ENCODE results near the gene GHITM. TPM values are rescaled to one million over a fixed set of nuclear protein-coding genes. Genes with fewer than 3 reads are reported as not detected.
"Not testable (repeated sequence)": the region's sequence is repeated elsewhere in the genome, so short reads cannot be mapped to it uniquely, and the experiment has no call there.

GHITM gene
- total and polyA plus RNA-seq, 2 of the 4 experiments (the other 2 are of a cell fraction) = 103 to 185 TPM

GRCh38 chr10:84168382-84168781, 29.1 kb downstream of the GHITM start:
- H4K8ac ChIP-seq (ENCODE audit: low read depth in 2 of 2, low read length in 2 of 2); H2AK9ac ChIP-seq (replicated peaks; ENCODE audit: low read depth, low read length, poor library complexity); H2AFZ ChIP-seq (replicated peaks; ENCODE audit: low read length, poor library complexity); ATAC-seq (ENCODE audit: low read depth); H2AK5ac ChIP-seq (ENCODE audit: low read depth, low read length); H3K56ac ChIP-seq (ENCODE audit: extremely low read depth, insufficient read depth, low read length); H3K9me1 ChIP-seq (ENCODE audit: insufficient read depth, low read length); H2BK120ac ChIP-seq (ENCODE audit: low read depth, low read length); H3K14ac ChIP-seq (replicated peaks; ENCODE audit: low read depth, low read length); CTCF ChIA-PET; H3K27me3 ChIP-seq (ENCODE audit: control insufficient read depth, insufficient read depth, low read length); H3K23ac ChIP-seq (ENCODE audit: low read depth, low read length); H3K27ac ChIP-seq (ENCODE audit: insufficient read depth, low read length); DNase-seq; in situ Hi-C loops (cut with MboI; ENCODE audit: low sequenced_read_pairs); H2BK5ac ChIP-seq (ENCODE audit: low read depth, low read length, poor library complexity, severe bottlenecking); H3K9ac ChIP-seq (ENCODE audit: low read depth, low read length); H3K36me3 ChIP-seq (ENCODE audit: control insufficient read depth, insufficient read depth, low read length); H3K4me1 ChIP-seq (ENCODE audit: control insufficient read depth, insufficient read depth, low read length); H3K4me3 ChIP-seq (ENCODE audit: insufficient read depth, low read depth, low read length); H4K91ac ChIP-seq (ENCODE audit: insufficient read depth, low read depth, low read length); H3K18ac ChIP-seq (ENCODE audit: low read depth, low read length); H2BK20ac ChIP-seq (ENCODE audit: low read depth, low read length); POLR2A ChIA-PET (ENCODE audit: unreplicated experiment); H3K4me2 ChIP-seq (ENCODE audit: low read depth, low read length); intact Hi-C loops (cut with micrococcal nuclease); BruUV-seq (replicated peaks); dilution Hi-C loops (cut with HindIII; ENCODE audit: low sequenced_read_pairs, unreplicated experiment); H3K4ac ChIP-seq (ENCODE audit: low read depth, low read length); H4K5ac ChIP-seq (ENCODE audit: low read depth, low read length); H3K79me1 ChIP-seq (ENCODE audit: low read depth in 1 of 2, low read length in 2 of 2); H4K20me1 ChIP-seq (ENCODE audit: insufficient read depth, low read length); H3K9me3 ChIP-seq (ENCODE audit: control insufficient read depth, insufficient read depth, low read length); H2BK15ac ChIP-seq (ENCODE audit: low read depth, low read length): not testable (repeated sequence)
- WGBS, 2 experiments (ENCODE audit: extremely low coverage in 2 of 2, insufficient read length in 1 of 2) = no CpG with 5 or more reads among the region's 10 CpGs

DNA sequence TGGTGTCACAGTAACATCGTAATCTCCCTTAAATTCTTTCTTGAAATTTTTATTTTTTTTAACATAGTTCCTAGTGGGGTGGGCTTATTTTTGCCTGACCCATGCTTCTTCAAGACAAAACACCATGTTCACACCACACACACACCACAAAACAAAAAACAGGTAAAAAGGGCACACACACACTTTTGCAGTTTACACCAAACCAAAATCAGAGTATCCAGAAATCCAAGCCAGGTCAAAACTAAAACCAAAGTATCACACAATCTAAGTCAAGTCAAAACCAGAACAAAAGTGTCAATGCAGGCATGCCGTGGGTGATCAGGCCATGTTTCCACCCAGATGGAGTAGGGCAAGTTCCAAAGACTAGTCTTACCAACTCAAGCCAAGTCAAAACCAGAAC, 31.9 kb downstream of the GHITM start:
- H4K8ac ChIP-seq (ENCODE audit: low read depth in 2 of 2, low read length in 2 of 2); H3K23ac ChIP-seq (ENCODE audit: low read depth, low read length); H3K9me3 ChIP-seq (ENCODE audit: control insufficient read depth, insufficient read depth, low read length); H4K20me1 ChIP-seq (ENCODE audit: insufficient read depth, low read length); H3K14ac ChIP-seq (replicated peaks; ENCODE audit: low read depth, low read length); in situ Hi-C loops (cut with MboI; ENCODE audit: low sequenced_read_pairs); H2AFZ ChIP-seq (replicated peaks; ENCODE audit: low read length, poor library complexity); H3K4ac ChIP-seq (ENCODE audit: low read depth, low read length); POLR2A ChIA-PET (ENCODE audit: unreplicated experiment); H2AK5ac ChIP-seq (ENCODE audit: low read depth, low read length); H3K4me3 ChIP-seq (ENCODE audit: insufficient read depth, low read depth, low read length); H3K27ac ChIP-seq (ENCODE audit: insufficient read depth, low read length); H2BK120ac ChIP-seq (ENCODE audit: low read depth, low read length); H2AK9ac ChIP-seq (replicated peaks; ENCODE audit: low read depth, low read length, poor library complexity); H3K18ac ChIP-seq (ENCODE audit: low read depth, low read length); BruUV-seq (replicated peaks); H2BK15ac ChIP-seq (ENCODE audit: low read depth, low read length); H3K27me3 ChIP-seq (ENCODE audit: control insufficient read depth, insufficient read depth, low read length); H4K5ac ChIP-seq (ENCODE audit: low read depth, low read length); H3K56ac ChIP-seq (ENCODE audit: extremely low read depth, insufficient read depth, low read length); H2BK5ac ChIP-seq (ENCODE audit: low read depth, low read length, poor library complexity, severe bottlenecking); CTCF ChIA-PET; H3K4me1 ChIP-seq (ENCODE audit: control insufficient read depth, insufficient read depth, low read length); H3K36me3 ChIP-seq (ENCODE audit: control insufficient read depth, insufficient read depth, low read length); DNase-seq; H3K4me2 ChIP-seq (ENCODE audit: low read depth, low read length); ATAC-seq (ENCODE audit: low read depth); H3K79me1 ChIP-seq (ENCODE audit: low read depth in 1 of 2, low read length in 2 of 2); H3K9ac ChIP-seq (ENCODE audit: low read depth, low read length); dilution Hi-C loops (cut with HindIII; ENCODE audit: low sequenced_read_pairs, unreplicated experiment); H3K9me1 ChIP-seq (ENCODE audit: insufficient read depth, low read length); H4K91ac ChIP-seq (ENCODE audit: insufficient read depth, low read depth, low read length); intact Hi-C loops (cut with micrococcal nuclease); H2BK20ac ChIP-seq (ENCODE audit: low read depth, low read length): not testable (repeated sequence)
- no CpG with 5 or more reads among the region's 2 CpGs for WGBS, 2 experiments (ENCODE audit: extremely low coverage in 2 of 2, insufficient read length in 1 of 2)
